Uterus (tissue), 2 donors: ENCODE measurements around the gene ZNF287.
A peak's percentile ranks its signal among the peaks of the same experiment; 100 is the strongest.

Experiments used
- CTCF ChIP-seq, 4 experiments: fragments of 200-600 bp in 2 of 4; fragments of 450-650 bp in 2 of 4; sonication (generic) in 2 of 4; IDR thresholded peaks; one replicate each; pipeline ENCODE4 v1.5.1; 2016 to 2019; ENCODE audit warnings: antibody characterized with exemption in 4 of 4, mild to moderate bottlenecking in 2 of 4, moderate library complexity in 1 of 4
- POLR2A ChIP-seq, 2 donors: fragments of 450-650 bp; IDR thresholded peaks; one replicate each; pipeline ENCODE4 v1.6.1; 2016; ENCODE audit warnings: antibody characterized with exemption in 2 of 2, mild to moderate bottlenecking in 1 of 2, moderate library complexity in 1 of 2

DNA sequence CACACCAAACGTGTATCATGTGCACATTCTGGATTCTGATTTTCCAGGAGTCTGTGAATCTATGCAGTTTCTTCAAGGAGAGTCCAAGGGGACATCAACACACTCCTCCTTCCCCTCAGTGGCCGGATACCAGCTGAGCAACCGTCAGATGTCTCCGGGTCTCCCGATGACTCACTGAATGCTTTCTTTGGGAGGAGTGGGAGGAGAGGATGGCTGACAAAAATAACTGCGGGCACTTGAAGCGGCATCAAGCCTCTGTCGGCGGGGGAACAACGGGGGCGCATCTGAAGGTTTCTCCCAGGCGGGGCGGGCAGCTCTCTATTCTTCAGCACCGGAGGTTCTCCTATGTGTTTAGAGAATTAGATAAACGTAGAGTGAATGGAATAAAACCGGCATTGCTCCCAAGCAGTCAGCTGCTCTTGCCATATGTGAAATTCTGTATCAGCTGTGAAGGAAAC, 52.4 kb downstream of the ZNF287 start:
- TF ChIP-seq CTCF (IDR thresholded peaks at IDR 0.05) (no peak), POLR2A (IDR thresholded peaks at IDR 0.05) (peak in 1 of 2 donors; percentile 33)
